ENCODE results near the gene FBN1.

The FBN1 gene

GRCh38 chr15:48652510-48653076, 7.1 kb upstream of the FBN1 start:
- DNase-seq (ENCODE audit: low read depth in 2 of 2, low spot score in 1 of 2) = no peak

GRCh38 chr15:48650931-48651330, 5.4 kb upstream of the FBN1 start:
- DNase-seq (ENCODE audit: low read depth in 2 of 2, low spot score in 1 of 2) = no peak

GRCh38 chr15:48647962-48648361, 2.5 kb upstream of the FBN1 start:
- no peak for DNase-seq (ENCODE audit: low read depth in 2 of 2, low spot score in 1 of 2)

GRCh38 chr15:48646331-48646730, 822 bp upstream of the FBN1 start:
- no peak for DNase-seq (ENCODE audit: low read depth in 2 of 2, low spot score in 1 of 2)

GRCh38 chr15:48644827-48645557, 517 bp downstream of the FBN1 start:
- DNase-seq (ENCODE audit: low read depth in 2 of 2, low spot score in 1 of 2) = no peak

GRCh38 chr15:48644467-48644826, 1.1 kb downstream of the FBN1 start:
- DNase-seq (ENCODE audit: low read depth in 2 of 2, low spot score in 1 of 2) = no peak

GRCh38 chr15:48643776-48644466, 1.6 kb downstream of the FBN1 start:
- DNase-seq (ENCODE audit: low read depth in 2 of 2, low spot score in 1 of 2) = no peak

- no peak for DNase-seq (ENCODE audit: low read depth in 2 of 2, low spot score in 1 of 2)
These were observed 2.3 kb downstream of the FBN1 start for GRCh38 chr15:48643206-48643605.

- no peak for DNase-seq (ENCODE audit: low read depth in 2 of 2, low spot score in 1 of 2)
These were observed 2.7 kb downstream of the FBN1 start for GRCh38 chr15:48642795-48643194.

- no peak for DNase-seq (ENCODE audit: low read depth in 2 of 2, low spot score in 1 of 2)
These were observed 4.1 kb downstream of the FBN1 start for GRCh38 chr15:48641416-48641815.

- DNase-seq (ENCODE audit: low read depth in 2 of 2, low spot score in 1 of 2) = no peak
These were observed 6.5 kb downstream of the FBN1 start for GRCh38 chr15:48638963-48639362.

GRCh38 chr15:48637639-48638038, 7.9 kb downstream of the FBN1 start:
- DNase-seq (ENCODE audit: low read depth in 2 of 2, low spot score in 1 of 2) = no peak

GRCh38 chr15:48636511-48636910, 9.0 kb downstream of the FBN1 start:
- no peak for DNase-seq (ENCODE audit: low read depth in 2 of 2, low spot score in 1 of 2)

GRCh38 chr15:48634893-48635292, 10.6 kb downstream of the FBN1 start:
- no peak for DNase-seq (ENCODE audit: low read depth in 2 of 2, low spot score in 1 of 2)

GRCh38 chr15:48634096-48634495, 11.4 kb downstream of the FBN1 start:
- no peak for DNase-seq (ENCODE audit: low read depth in 2 of 2, low spot score in 1 of 2)

GRCh38 chr15:48632651-48633050, 12.9 kb downstream of the FBN1 start:
- DNase-seq (ENCODE audit: low read depth in 2 of 2, low spot score in 1 of 2) = no peak

GRCh38 chr15:48631176-48631770, 14.2 kb downstream of the FBN1 start:
- no peak for DNase-seq (ENCODE audit: low read depth in 2 of 2, low spot score in 1 of 2)

GRCh38 chr15:48630245-48630644, 15.3 kb downstream of the FBN1 start:
- DNase-seq (ENCODE audit: low read depth in 2 of 2, low spot score in 1 of 2) = no peak

GRCh38 chr15:48628832-48629231, 16.7 kb downstream of the FBN1 start:
- no peak for DNase-seq (ENCODE audit: low read depth in 2 of 2, low spot score in 1 of 2)

- no peak for DNase-seq (ENCODE audit: low read depth in 2 of 2, low spot score in 1 of 2)
These were observed 18.1 kb downstream of the FBN1 start for GRCh38 chr15:48627260-48627940.

- no peak for DNase-seq (ENCODE audit: low read depth in 2 of 2, low spot score in 1 of 2)
These were observed 20.4 kb downstream of the FBN1 start for GRCh38 chr15:48625126-48625525.

- no peak for DNase-seq (ENCODE audit: low read depth in 2 of 2, low spot score in 1 of 2)
These were observed 20.8 kb downstream of the FBN1 start for GRCh38 chr15:48624700-48625099.

Measured in stimulated activated CD8-positive, alpha-beta memory T cell treated with anti-CD3 and anti-CD28 coated beads, Interleukin-4, amount 100 ng/mL, for 1 hour (primary cell).